HCT116 (cell line): ENCODE measurements around the gene C1orf167. TPM values are rescaled to one million over a fixed set of nuclear protein-coding genes. Genes with fewer than 3 reads are reported as not detected.

Experiments
- ATAC-seq: fragments of 200-7000 bp; cut with Tn5 transposase; 2 replicates; pipeline ENCODE4 v1.9.1; 2020; ENCODE audit warnings: mild to moderate bottlenecking, moderate library complexity
- BruUV-seq: library from RNA; stranded (reverse); fragments of 400-500 nt; replicated peaks from 2 replicates; lab custom pipeline; 2021; lab: Mats Ljungman, UMichigan
- CTCF ChIA-PET: fragments of 300-600 bp; sonication (Branson Sonifier 250); formaldehyde crosslinking; loops from one replicate; lab custom pipeline; 2021; ENCODE audit warnings: antibody characterized with exemption; lab: Charles Lee
- POLR2A ChIA-PET: fragments of 300-600, 350-600 bp; sonication (Branson Sonifier 250); formaldehyde crosslinking; loops from one replicate; lab custom pipeline; 2021; ENCODE audit warnings: antibody characterized with exemption; lab: Charles Lee
- RAD21 ChIA-PET, 2 experiments: fragments of 300-600 bp; sonication (Branson Sonifier 250); formaldehyde crosslinking; loops; one replicate each; lab custom pipeline; 2023; ENCODE audit warnings: low total read pairs in 2 of 2; ENCODE audit not compliant: uncharacterized antibody in 2 of 2, unreplicated experiment in 2 of 2, low non-redundant PET in 1 of 2; lab: Charles Lee
- DNase-seq: peaks from one replicate; pipeline ENCODE4 v3.0.0-alpha.2; 2010; ENCODE audit warnings: low read depth, low spot score
- H2AFZ ChIP-seq: fragments of 200-600 bp; shearing (Covaris generic), sonication (generic); 2 replicates; pipeline ENCODE4 v1.6.1; 2017; ENCODE audit warnings: low read depth, mixed run types, mixed read lengths, antibody characterized with exemption, low read length; ENCODE audit not compliant: poor library complexity, severe bottlenecking
- H3K27ac ChIP-seq: 2 replicates; pipeline ENCODE4 v1.5.1; 2012; ENCODE audit warnings: low read depth, low read length
- H3K27me3 ChIP-seq: fragments of 200-600 bp; sonication (generic); 2 replicates; pipeline ENCODE4 v1.6.1; 2016; ENCODE audit warnings: mixed run types, low read length, mixed read lengths; ENCODE audit not compliant: insufficient read depth
- H3K36me3 ChIP-seq, 2 experiments: fragments of 200-500 bp in 1 of 2; fragments of 200-600 bp in 1 of 2; sonication (Bioruptor generic) in 1 of 2; sonication (generic) in 1 of 2; 2 replicates each; pipeline versions ENCODE4 v1.5.1 to v1.6.1; 2014 to 2016; ENCODE audit warnings: low read length in 2 of 2, inconsistent platforms in 1 of 2, mixed read lengths in 1 of 2, mixed run types in 1 of 2; ENCODE audit not compliant: insufficient read depth in 2 of 2, control insufficient read depth in 1 of 2
- H3K4me1 ChIP-seq, 2 experiments: fragments of 200-600 bp in 1 of 2; sonication (generic) in 1 of 2; 2 replicates each; pipeline versions ENCODE4 v1.5.1 to v1.6.1; 2012 to 2017; ENCODE audit warnings: low read length in 2 of 2, inconsistent platforms in 1 of 2, mild to moderate bottlenecking in 1 of 2, mixed read lengths in 1 of 2, mixed run types in 1 of 2, moderate library complexity in 1 of 2; ENCODE audit not compliant: insufficient read depth in 2 of 2, control insufficient read depth in 1 of 2
- H3K4me2 ChIP-seq: fragments of 200-600 bp; sonication (generic); 2 replicates; pipeline ENCODE4 v1.6.1; 2017; ENCODE audit warnings: mixed run types, low read length, mixed read lengths
- H3K4me3 ChIP-seq, 2 experiments: fragments of 200-600 bp in 1 of 2; sonication (generic) in 1 of 2; replicated peaks in 1 of 2; 2 replicates each; pipeline ENCODE4 v1.5.1; 2011 to 2016; ENCODE audit warnings: low read length in 2 of 2, control low read depth in 1 of 2, low read depth in 1 of 2, mild to moderate bottlenecking in 1 of 2, mixed read lengths in 1 of 2, mixed run types in 1 of 2
- H3K79me2 ChIP-seq: fragments of 200-600 bp; sonication (generic); 2 replicates; pipeline ENCODE4 v1.6.1; 2017; ENCODE audit warnings: mild to moderate bottlenecking, mixed run types, low read length, moderate library complexity, mixed read lengths; ENCODE audit not compliant: insufficient read depth
- H3K9ac ChIP-seq: fragments of 200-600 bp; sonication (generic); 2 replicates; pipeline ENCODE4 v1.6.1; 2016; ENCODE audit warnings: low read length, mixed read lengths
- H3K9me2 ChIP-seq: fragments of 200-600 bp; sonication (generic), shearing (Covaris generic); 2 replicates; pipeline ENCODE4 v1.6.1; 2017; ENCODE audit warnings: mixed run types, mild to moderate bottlenecking, moderate library complexity; ENCODE audit not compliant: insufficient read depth
- H3K9me3 ChIP-seq, 2 experiments: fragments of 200-500 bp in 1 of 2; fragments of 200-600 bp in 1 of 2; sonication (Bioruptor generic) in 1 of 2; sonication (generic) in 1 of 2; 2 replicates each; pipeline ENCODE4 v1.6.1; 2014 to 2017; ENCODE audit warnings: low read length in 2 of 2, mixed read lengths in 2 of 2, inconsistent platforms in 1 of 2, low read depth in 1 of 2, mild to moderate bottlenecking in 1 of 2, mixed run types in 1 of 2, moderate library complexity in 1 of 2; ENCODE audit not compliant: control insufficient read depth in 1 of 2, insufficient read depth in 1 of 2
- H4K20me1 ChIP-seq: fragments of 200-600 bp; sonication (generic), shearing (Covaris generic); 2 replicates; pipeline ENCODE4 v1.6.1; 2017; ENCODE audit warnings: mixed run types, mild to moderate bottlenecking, moderate library complexity; ENCODE audit not compliant: insufficient read depth
- EGR1 ChIP-seq: IDR thresholded peaks from 2 replicates; pipeline ENCODE4 v1.6.1; 2012; ENCODE audit warnings: low read depth
- EZH2 ChIP-seq: fragments of 200-600 bp; sonication (generic); IDR thresholded peaks from 2 replicates; pipeline ENCODE4 v1.6.1; 2017; ENCODE audit warnings: antibody characterized with exemption, mixed run types
- FOSL1 ChIP-seq: IDR thresholded peaks from 2 replicates; pipeline ENCODE4 v1.6.1; 2012; ENCODE audit warnings: low read depth
- SIN3A ChIP-seq: IDR thresholded peaks from 2 replicates; pipeline ENCODE4 v1.6.1; 2012; ENCODE audit warnings: low read depth
- SP1 ChIP-seq: IDR thresholded peaks from 2 replicates; pipeline ENCODE4 v1.6.1; 2012; ENCODE audit warnings: low read depth
- SRF ChIP-seq: IDR thresholded peaks from 2 replicates; pipeline ENCODE4 v1.6.1; 2012; ENCODE audit warnings: low read depth
- TCF7L2 ChIP-seq: IDR thresholded peaks from 2 replicates; pipeline ENCODE4 v1.7.0; 2011; ENCODE audit warnings: borderline replicate concordance, inconsistent platforms; ENCODE audit not compliant: insufficient read depth, insufficient read length; ENCODE audit errors: extremely low read depth
- YY1 ChIP-seq: IDR thresholded peaks from 2 replicates; pipeline ENCODE4 v1.6.1; 2011; ENCODE audit warnings: low read length, low read depth, moderate library complexity, mild to moderate bottlenecking; ENCODE audit not compliant: insufficient replicate concordance; ENCODE audit errors: extremely low read depth
- ZFX ChIP-seq: fragments of 450-650 bp; IDR thresholded peaks from 2 replicates; pipeline ENCODE4 v1.6.1; 2017
- intact Hi-C: fragments of 100-400 bp; cut with micrococcal nuclease; formaldehyde crosslinking; loops from 2 replicates; pipeline ENCODE4 v1.10.0; 2022
- total RNA-seq: library from RNA; stranded (reverse); gene quantifications from one replicate; pipeline ENCODE4 v1.2.1, GENCODE V29; 2021; ENCODE audit not compliant: unreplicated experiment
- TF ChIP-seq, protein P1 (sequence below): IDR thresholded peaks from 2 replicates; pipeline ENCODE4 v1.6.1; 2012
- TF ChIP-seq, protein P2 (sequence below), 3 experiments: fragments of 200-600 bp in 1 of 3; sonication (generic) in 1 of 3; IDR thresholded peaks in 2 of 3; conservative IDR thresholded peaks in 1 of 3; 2 replicates each; pipeline ENCODE4 v1.5.1; 2012 to 2017; ENCODE audit warnings: low read depth in 2 of 3, low read length in 2 of 3, antibody characterized with exemption in 1 of 3, borderline replicate concordance in 1 of 3, control low read depth in 1 of 3, mild to moderate bottlenecking in 1 of 3, mixed read lengths in 1 of 3, mixed run types in 1 of 3, moderate library complexity in 1 of 3; ENCODE audit not compliant: insufficient read depth in 1 of 3

Gene C1orf167
- total RNA-seq, 1 experiment from 2014 or later = 0.12 TPM

DNA sequence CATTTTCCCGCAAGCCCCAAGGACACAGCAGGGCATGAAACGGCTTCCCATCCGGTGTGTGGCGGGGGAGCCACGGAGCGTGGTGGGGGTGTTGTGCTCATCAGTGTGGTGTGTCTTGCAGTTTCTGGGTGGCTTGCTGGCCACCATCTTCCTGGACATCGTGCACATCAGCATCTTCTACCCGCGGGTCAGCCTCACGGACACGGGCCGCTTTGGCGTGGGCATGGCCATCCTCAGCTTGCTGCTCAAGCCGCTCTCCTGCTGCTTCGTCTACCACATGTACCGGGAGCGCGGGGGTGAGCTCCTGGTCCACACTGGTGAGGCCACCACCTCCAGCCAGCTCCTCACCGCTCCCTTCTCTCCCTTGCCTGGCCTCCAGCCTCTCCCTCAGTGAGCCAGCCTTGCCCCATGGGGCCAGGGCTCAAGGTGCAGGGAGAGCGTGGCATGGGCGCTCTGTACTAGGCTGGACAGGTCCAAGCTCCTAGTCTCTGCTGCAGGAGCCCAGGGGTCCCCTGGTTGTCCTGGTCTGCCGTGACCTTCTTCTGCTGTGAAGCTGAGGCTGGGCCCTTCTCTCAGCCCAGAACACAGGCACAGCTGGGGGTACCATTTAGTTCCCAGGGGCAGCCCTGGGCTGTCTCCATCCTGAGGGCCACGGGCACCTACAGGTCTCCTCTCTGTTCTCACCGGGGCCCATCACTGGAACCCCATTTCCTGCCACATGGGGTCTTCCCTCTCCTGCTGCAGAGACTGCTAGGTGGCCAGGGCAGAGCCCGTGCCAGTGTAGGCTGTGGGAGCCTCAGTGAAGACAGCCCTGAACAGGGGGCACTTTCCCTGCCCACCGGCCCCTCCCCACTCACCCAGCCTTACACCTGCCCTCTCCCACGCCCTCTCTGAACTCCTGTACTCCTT, 13.4 kb upstream of the C1orf167 start:
- intact Hi-C loops = no loop called here
- Histone ChIP-seq H3K36me3 (peaks cover 0 to 5% of the 10 kb centered on the region in 2 experiments; a peak in 1 of 4 replicates), H3K27ac (no peak overlapping the region), H4K20me1 (no peaks in the 10 kb centered on the region), H3K9me2 (no peaks in the 10 kb centered on the region), H2AFZ (no peak overlapping the region), H3K9me3 (no peaks in the 10 kb centered on the region), H3K4me2 (0 out of 2 replicates have a peak overlapping the region, but pooled peaks have one; percentile 9), H3K4me1 (peaks cover 0 to 7% of the 10 kb centered on the region in 2 experiments; a peak in 3 of 4 replicates), H3K4me3 (no peak overlapping the region), H3K9ac (no peak overlapping the region), H3K27me3 (no peaks in the 10 kb centered on the region), H3K79me2 (no peaks in the 10 kb centered on the region)
- ChIA-PET RAD21 (no interaction called here), CTCF (interaction anchor here (0.6 kb wide), 1 partner anchor 86 kb away, joined by 3 read pairs; no protein-coding TSS in a partner anchor), POLR2A (no interaction called here)
- ATAC-seq = peak; percentile 21
- DNase-seq = no peak
- no TSS peak for BruUV-seq
- no peak for TF ChIP-seq ZFX
- TF ChIP-seq FOSL1 = no peak
- TF ChIP-seq EZH2 = no peak
- TF ChIP-seq, protein P1, sequence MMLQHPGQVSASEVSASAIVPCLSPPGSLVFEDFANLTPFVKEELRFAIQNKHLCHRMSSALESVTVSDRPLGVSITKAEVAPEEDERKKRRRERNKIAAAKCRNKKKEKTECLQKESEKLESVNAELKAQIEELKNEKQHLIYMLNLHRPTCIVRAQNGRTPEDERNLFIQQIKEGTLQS = no peak
- TF ChIP-seq EGR1 = no peak
- TF ChIP-seq, protein P2, sequence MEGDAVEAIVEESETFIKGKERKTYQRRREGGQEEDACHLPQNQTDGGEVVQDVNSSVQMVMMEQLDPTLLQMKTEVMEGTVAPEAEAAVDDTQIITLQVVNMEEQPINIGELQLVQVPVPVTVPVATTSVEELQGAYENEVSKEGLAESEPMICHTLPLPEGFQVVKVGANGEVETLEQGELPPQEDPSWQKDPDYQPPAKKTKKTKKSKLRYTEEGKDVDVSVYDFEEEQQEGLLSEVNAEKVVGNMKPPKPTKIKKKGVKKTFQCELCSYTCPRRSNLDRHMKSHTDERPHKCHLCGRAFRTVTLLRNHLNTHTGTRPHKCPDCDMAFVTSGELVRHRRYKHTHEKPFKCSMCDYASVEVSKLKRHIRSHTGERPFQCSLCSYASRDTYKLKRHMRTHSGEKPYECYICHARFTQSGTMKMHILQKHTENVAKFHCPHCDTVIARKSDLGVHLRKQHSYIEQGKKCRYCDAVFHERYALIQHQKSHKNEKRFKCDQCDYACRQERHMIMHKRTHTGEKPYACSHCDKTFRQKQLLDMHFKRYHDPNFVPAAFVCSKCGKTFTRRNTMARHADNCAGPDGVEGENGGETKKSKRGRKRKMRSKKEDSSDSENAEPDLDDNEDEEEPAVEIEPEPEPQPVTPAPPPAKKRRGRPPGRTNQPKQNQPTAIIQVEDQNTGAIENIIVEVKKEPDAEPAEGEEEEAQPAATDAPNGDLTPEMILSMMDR (IDR thresholded peaks at IDR 0.05 in 2 of 3, conservative IDR thresholded peaks at IDR 0.05 in 1 of 3; ENCODE audit: borderline replicate concordance in 1 of 3, insufficient read depth in 1 of 3, low read depth in 2 of 3, low read length in 2 of 3) = no peak
- TF ChIP-seq SRF = no peak
- no peak for TF ChIP-seq TCF7L2
- TF ChIP-seq SP1 = no peak
- no peak for TF ChIP-seq SIN3A
- no peak for TF ChIP-seq YY1
